HCT116 (cell line): ENCODE results near the gene PRIM1.

ENCODE experiments used
- ATF3 ChIP-seq: IDR thresholded peaks from 2 replicates; pipeline ENCODE4 v1.6.1; 2012
- CTCF ChIP-seq, 3 experiments: fragments of 200-600 bp in 1 of 3; sonication (generic) in 1 of 3; IDR thresholded peaks in 2 of 3; conservative IDR thresholded peaks in 1 of 3; 2 replicates each; pipeline ENCODE4 v1.5.1; 2012 to 2017; ENCODE audit warnings: low read depth in 2 of 3, low read length in 2 of 3, antibody characterized with exemption in 1 of 3, borderline replicate concordance in 1 of 3, control low read depth in 1 of 3, mild to moderate bottlenecking in 1 of 3, mixed read lengths in 1 of 3, mixed run types in 1 of 3, moderate library complexity in 1 of 3; ENCODE audit not compliant: insufficient read depth in 1 of 3
- EGR1 ChIP-seq: IDR thresholded peaks from 2 replicates; pipeline ENCODE4 v1.6.1; 2012; ENCODE audit warnings: low read depth
- EZH2 ChIP-seq: fragments of 200-600 bp; sonication (generic); IDR thresholded peaks from 2 replicates; pipeline ENCODE4 v1.6.1; 2017; ENCODE audit warnings: antibody characterized with exemption, mixed run types
- MAX ChIP-seq: IDR thresholded peaks from 2 replicates; pipeline ENCODE4 v1.6.1; 2012
- POLR2A ChIP-seq: IDR thresholded peaks from 2 replicates; pipeline ENCODE4 v1.7.0; 2011; ENCODE audit warnings: borderline replicate concordance; ENCODE audit not compliant: insufficient read depth, insufficient read length; ENCODE audit errors: extremely low read depth
- POLR2AphosphoS5 ChIP-seq: IDR thresholded peaks from 2 replicates; pipeline ENCODE4 v1.6.1; 2011; ENCODE audit warnings: mild to moderate bottlenecking, low read depth, low read length, moderate library complexity
- YY1 ChIP-seq: IDR thresholded peaks from 2 replicates; pipeline ENCODE4 v1.6.1; 2011; ENCODE audit warnings: low read length, low read depth, moderate library complexity, mild to moderate bottlenecking; ENCODE audit not compliant: insufficient replicate concordance; ENCODE audit errors: extremely low read depth
- ZNF274 ChIP-seq: fragments of 200-500 bp; sonication (Bioruptor generic); IDR thresholded peaks from 2 replicates; pipeline ENCODE4 v1.6.1; 2014; ENCODE audit warnings: mild to moderate bottlenecking, low read depth, low read length, inconsistent platforms

GRCh38 chr12:56716458-56716857 lies 35.7 kb downstream of the PRIM1 start:
- TF ChIP-seq EZH2 (no peak), CTCF (IDR thresholded peaks at IDR 0.05 in 2 of 3, conservative IDR thresholded peaks at IDR 0.05 in 1 of 3; ENCODE audit: borderline replicate concordance in 1 of 3, insufficient read depth in 1 of 3, low read depth in 2 of 3, low read length in 2 of 3) (no peak), ATF3 (no peak), POLR2A (no peak), ZNF274 (no peak), MAX (no peak), POLR2AphosphoS5 (no peak; the same call in 1 of the 2 replicates), EGR1 (no peak), YY1 (no peak)
